Measurements from ENCODE around the gene BLID. TPM values are rescaled to one million over a fixed set of nuclear protein-coding genes. Genes with fewer than 3 reads are reported as not detected.

The BLID gene, protein sequence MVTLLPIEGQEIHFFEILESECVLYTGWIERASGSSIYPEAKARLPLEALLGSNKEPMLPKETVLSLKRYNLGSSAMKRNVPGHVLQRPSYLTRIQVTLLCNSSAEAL
- total RNA-seq = 0.93 TPM in 1 of 2 replicates, not detected in the other

GRCh38 chr11:122115524-122116379, at the start of gene BLID:
Gene BLID (minus strand): TSS chr11:122116215. CDS start chr11:122115922, 293 bp downstream.

